ENCODE results near the gene SFXN5.

- TF ChIP-seq CTCF (conservative IDR thresholded peaks at IDR 0.05 in 1 of 2, IDR thresholded peaks at IDR 0.05 in 1 of 2; ENCODE audit: low read depth in 1 of 2, low read length in 2 of 2) (no peak), EZH2 (IDR thresholded peaks at IDR 0.05; ENCODE audit: low read length, missing control alignments) (no peak)
Observed at GRCh38 chr2:72956050-72956395, 115.5 kb downstream of the SFXN5 start.

All from fibroblast of lung (primary cell).